Epidermal melanocyte (primary cell): ENCODE results near the gene ZNF718.
"Not testable (repeated sequence)": the region's sequence is repeated elsewhere in the genome, so short reads cannot be mapped to it uniquely, and the experiment has no call there.

Experiments
- DNase-seq: peaks from one replicate; pipeline ENCODE4 v3.0.0; 2011; ENCODE audit warnings: low spot score; ENCODE audit not compliant: insufficient read length

ZNF718 gene

DNA sequence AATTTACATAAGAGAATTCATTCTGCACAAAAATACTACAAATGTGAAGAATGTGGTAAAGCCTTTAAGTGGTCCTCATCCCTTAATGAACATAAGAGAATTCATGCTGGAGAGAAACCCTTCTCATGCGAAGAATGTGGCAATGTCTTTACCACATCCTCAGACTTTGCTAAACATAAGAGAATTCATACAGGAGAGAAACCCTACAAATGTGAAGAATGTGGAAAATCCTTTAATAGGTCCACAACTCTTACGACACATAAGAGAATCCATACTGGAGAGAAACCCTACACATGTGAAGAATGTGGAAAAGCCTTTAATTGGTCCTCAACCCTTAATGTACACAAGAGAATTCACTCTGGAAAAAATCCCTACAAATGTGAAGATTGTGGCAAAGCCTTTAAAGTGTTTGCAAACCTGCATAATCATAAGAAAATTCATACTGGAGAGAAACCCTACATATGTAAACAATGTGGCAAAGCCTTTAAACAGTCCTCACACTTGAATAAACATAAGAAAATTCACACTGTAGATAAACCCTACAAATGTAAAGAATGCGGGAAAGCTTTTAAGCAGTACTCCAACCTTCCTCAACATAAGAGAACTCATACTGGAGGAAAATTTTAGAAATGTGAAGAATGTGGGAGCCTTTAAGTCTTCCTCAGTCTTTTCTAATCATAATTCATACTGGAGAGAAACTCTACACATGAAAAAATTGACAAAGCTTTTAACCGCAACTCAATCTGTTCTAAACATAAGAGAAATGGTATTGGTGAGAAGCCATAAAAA is 37.4 kb downstream of the ZNF718 start:
- DNase-seq: no peak

DNA sequence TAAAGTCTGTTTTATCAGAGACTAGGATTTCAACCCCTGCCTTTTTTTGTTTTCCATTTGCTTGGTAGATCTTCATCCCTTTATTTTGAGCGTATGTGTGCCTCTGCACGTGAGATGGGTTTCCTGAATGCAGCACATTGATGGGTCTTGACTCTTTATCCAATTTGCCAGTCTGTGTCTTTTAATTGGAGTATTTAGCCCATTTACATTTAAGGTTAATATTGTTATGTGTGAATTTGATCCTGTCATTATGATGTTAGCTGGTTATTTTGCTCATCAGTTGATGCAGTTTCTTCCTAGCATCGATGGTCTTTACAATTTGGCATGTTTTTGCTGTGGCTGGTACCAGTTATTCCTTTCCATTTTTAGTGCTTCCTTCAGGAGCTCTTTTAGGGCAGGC is 45.3 kb downstream of the ZNF718 start:
- DNase-seq: not testable (repeated sequence)

DNA sequence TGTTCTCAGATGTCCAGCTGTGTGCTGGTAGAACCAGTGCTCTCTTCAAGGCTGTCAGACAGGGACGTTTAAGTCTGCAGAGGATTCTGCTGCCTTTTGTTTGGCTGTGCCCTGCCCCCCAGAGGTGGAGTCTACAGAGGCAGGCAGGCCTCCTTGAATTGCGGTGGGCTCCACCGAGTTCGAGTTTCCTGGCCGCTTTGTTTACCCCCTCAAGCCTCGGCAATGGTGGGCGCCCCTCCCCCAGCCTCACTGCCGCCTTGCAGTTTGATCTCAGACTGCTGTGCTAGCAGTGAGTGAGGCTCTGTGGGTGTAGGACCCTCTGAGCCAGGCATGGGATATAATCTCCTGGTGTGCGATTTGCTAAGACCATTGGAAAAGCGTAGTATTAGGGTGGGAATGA is 47.0 kb downstream of the ZNF718 start:
- not testable (repeated sequence) for DNase-seq

DNA sequence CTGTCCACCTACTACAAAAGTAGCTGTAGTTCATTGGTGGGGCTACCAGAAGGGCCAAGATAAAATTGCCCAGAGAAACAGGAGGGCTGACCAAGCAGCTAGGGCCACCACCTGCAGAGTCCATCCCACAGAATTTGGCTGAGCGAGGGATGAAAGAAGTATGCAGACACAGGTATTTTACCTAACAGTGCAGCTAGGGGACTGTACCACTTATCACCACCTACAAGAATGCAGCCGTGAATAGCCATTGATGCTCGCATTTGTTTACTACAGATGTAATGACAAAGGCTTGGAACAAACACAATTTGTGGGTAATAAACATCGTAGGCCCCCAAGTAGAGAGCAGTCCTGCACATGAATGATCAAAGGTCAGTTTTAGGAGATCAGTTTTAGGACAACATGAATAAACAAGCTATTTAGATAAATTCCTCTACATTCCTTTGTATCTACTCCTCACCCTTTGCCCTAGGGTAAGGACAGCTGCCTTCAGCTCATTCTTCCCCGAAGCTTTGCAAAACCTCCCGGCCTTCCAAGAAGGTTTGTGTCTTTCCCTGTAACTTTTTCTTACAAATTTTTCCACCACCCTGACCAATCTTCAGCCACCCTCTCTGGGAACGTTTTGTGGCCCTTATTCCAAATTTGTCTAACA is 49.5 kb downstream of the ZNF718 start:
- no peak for DNase-seq

DNA sequence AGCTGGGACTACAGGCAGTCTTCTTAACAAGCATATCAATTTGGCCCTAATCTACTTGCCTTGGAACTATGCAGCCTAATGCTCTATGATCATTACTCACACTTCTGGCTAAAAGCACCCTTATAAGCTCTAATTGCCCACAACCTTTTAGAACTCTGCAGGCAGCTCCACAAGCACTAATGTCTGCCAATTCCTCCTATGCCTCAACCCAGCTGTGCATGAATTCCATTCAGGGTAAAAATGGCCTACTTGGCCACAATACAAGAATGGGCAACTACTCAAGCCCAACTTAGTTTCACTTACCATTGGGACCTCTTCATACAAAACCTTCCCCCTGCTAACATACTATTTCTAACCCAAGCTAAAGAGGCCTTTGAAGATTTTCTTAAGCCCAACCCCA is 51.7 kb downstream of the ZNF718 start:
- no peak for DNase-seq

DNA sequence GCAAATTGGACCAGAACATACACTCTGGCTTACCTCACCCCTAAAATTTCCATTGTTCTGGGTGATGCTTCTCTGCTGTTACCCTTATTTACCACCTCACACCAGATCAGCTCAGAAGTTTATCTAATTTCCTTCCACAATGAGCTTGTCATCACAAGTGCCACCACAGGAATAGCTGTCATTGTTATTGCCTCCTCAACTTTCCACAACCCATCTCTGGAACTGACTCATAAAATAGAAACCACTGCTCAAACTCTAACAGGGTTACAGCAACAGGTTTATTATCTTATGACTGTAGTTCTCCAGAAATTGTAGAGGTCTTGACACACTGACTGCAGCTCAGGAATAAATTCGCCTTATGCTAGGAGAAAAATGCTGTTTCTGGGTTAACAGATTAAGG is 52.7 kb downstream of the ZNF718 start:
- no peak for DNase-seq

DNA sequence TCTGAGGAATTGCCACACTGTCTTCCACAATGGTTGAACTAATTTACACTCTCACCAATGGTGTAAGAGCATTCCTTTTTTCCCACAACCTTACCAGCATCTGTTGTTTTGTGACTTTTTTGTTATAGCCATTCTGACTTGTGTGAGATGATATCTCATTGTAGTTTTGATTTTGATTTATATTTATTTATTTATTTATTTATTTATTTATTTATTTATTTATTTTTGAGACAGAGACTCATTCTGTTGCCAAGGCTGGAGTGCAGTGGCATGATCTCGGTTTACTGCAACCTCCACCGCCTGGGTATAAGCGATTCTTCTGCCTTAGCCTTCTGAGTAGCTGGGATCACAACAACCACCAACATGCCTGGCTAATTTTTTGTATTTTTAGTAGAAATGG is 57.9 kb downstream of the ZNF718 start:
- not testable (repeated sequence) for DNase-seq

DNA sequence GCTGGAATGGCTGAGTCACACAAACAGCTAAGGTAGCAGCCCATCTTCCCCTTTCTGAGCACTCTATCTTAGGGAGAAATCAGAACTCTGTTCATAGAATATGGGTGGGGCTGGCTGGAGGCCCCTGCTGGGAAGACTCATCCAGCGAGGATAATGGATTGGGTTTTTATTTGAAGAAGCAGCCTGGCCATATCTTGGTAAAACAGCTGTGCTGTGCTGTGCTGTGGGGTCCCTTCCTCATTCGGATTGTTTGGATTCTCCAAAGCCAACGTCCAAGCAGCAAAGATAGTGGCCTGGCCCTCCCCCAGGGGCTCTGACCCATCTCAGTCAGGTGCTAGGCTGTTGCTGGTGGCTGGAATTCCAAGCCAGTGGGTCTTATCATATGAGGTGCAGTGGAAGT is 63.8 kb downstream of the ZNF718 start:
- no peak for DNase-seq

DNA sequence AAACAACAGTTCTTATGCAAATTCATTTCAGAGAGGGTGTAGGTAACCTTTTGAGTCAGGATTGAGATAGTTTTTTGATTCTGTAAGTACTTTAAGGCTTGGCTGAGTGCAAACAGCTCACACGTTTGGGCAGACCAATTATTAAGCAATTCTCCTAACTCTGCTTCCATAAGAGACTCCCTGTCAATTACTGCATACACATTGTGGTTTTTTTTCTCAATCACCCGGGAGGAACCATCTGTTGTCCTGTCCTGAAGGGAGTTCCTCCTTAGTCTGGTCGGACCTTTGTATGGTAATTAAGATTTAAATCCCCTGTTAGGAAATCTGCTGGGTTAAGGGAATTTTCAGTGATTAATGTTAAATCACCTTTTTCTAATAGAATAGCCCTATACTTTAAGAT is 70.9 kb downstream of the ZNF718 start:
- not testable (repeated sequence) for DNase-seq

DNA sequence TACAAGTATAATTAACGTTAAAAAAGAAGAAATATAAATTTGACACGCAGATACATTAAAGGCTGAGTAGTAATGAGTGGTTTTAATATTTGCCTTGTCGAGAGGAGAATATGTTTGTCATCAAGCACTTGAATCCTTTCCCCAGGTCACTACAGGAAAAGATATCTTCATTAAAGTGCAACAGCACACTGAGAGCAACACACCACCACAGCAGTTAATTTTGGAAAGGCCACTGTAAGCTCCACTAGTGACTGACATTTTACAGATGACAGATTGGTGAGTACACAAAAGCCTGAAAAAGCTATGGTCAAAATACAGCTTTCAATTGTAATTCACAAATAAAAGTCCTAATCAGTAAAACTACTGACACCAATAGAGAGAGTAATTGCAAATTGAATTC is 76.6 kb downstream of the ZNF718 start:
- DNase-seq: no peak

DNA sequence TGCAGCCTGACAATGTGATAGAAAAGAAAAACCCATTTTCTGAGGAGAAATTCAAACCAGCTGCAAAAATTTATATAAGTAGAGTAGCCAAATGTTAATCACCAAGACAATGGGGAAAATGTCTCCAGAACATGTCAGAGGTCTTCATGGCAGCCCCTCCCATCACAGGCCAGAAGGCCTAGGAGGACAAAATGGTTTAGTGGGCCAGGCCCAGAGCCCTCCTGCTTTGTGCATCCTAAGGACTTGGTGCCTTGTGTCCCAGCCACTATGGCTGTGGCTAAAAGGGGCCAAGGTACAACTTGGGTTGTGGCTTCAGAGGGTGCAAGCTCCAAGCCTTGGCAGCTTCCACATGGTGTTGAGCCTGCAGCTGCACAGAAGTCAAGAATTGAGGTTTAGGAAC is 78.5 kb downstream of the ZNF718 start:
- DNase-seq: not testable (repeated sequence)

DNA sequence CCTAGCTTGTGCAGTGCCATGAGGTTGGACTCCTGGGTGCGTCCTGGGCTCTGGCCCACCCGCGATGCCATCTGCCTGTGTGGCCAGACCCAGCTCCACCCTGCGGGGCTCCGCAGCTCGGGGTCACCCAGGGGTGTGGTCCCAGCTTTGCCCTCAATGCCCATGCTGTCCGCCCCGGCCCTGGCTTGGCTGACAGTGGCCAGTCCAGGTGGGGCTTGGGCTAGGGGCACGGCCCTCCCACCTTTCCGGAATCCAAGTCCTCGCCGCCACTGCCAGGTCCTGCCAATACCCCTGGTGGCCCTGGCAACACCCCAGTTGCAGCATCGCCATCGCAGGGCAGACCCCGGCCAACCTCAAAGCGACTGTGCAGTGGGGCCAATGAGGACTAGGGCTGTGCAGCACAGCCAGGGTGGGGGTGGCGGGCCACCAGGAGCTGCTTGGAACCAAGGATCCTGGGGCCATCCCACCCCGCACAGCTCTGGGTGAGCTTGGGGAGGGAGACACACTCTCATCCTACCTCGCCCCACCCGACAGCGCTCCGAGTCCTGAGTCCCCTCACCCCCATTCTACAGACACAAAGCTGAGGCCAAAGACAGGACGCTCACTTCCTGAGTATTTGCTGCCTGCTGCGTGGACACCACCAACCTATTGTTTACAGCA is 80.9 kb downstream of the ZNF718 start:
- no peak for DNase-seq

DNA sequence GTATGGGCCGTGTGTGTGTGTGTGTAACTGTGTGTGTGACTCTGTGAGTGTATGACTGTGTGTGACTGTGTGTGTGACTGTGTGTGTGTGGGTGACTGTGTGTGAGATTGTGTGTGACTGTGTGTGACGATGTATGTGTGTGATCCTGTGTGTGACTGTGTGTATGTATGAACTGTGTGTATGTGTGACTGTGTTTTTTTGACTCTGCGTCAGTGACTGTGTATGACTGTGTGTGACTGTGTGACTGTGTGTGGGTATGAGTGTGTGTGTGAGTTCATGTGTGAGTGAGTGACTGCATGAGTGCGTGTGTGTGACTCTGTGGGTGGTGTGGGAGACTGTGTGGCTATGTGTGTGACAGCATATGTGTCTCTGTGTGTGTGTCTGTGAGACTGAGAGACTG is 81.8 kb downstream of the ZNF718 start:
- no peak for DNase-seq

DNA sequence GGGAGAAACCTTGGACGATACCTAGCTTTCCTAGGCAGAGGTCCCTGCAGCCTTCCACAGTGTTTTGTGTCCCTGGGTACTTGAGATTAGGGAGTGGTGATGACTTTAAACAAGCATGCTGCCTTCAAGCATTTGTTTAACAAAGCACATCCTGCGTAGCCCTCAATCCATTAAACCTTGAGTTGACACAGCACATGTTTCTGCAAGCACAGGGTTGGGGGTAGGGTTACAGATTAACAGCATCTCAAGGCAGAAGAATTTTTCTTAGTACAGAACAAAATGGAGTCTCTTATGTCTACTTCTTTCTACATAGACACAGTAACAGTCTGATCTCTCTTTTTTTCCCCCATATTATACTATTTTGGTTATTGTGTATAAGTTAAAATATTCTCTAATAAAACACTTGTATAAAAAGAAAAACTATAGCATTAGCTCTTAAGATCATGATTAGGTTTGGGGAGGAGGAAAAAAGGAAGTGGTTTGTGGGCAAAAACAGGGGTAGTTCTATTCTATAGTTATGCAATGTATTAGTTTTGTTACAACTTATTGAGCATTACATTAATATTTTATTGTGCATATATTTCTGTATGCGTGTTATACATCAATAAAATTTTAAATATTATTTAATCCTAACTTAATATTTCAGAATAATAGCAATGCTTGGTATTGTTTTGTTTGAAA is 84.3 kb downstream of the ZNF718 start:
- DNase-seq: not testable (repeated sequence)

DNA sequence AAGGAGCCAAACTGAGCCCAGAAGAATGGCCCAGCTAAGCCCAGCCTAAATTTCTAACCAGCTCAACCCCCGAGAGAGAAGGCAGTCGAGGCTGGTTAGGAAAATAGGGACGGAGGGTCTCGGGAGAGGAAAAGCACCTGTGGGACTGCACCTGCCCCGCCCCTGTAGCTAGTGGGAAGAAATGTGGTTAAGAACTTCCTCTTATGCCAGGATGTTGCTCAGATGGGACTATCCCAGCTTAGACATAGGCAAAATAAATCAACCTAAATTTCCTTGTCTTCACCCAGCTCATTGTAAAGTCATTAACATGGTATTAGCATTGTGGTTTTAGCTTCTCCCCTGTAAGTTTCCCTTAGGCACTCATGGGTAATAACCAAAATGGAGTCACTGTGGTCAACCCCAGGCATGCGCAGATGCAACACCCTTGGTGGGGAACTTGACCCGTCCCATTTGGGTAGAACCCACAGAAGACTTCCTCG is 86.8 kb downstream of the ZNF718 start:
- DNase-seq: no peak

DNA sequence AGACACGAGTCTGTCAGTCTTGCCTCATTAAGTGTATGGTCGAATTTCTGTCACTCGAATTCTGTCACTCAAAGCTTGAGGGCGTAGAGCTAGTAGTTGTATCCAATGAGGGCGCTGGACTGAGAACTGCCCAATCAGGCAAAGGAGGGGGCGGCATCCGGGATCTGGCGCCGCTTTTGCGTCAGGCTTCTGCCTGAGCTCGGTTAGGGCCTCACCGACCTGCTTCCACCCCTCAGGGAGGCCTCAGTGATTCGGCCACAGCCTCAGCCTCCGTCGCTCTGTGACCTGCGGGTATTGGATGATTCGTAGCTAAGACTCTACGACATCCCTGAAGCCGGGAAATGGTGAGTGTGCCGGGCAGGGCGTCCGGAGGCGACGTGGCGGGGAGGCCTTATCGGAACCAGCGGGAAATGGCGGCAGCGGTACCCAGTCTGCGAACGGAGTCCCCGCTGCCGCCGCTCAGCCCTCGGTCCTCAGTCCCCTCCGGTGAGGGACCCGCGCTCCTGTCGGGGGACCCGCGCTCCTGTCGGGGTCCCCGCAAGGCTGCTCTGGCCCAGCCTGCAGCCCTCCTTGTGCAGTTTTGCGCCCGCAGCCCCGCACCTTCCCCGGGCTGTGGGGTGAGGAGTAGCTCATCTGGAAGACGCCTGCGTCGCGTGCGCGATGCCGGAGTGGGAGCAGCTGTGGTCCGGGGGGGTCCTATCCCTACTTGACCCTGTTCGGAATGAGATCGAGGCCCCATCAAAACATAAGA is 88.3 kb downstream of the ZNF718 start:
- DNase-seq: peak; percentile 28

DNA sequence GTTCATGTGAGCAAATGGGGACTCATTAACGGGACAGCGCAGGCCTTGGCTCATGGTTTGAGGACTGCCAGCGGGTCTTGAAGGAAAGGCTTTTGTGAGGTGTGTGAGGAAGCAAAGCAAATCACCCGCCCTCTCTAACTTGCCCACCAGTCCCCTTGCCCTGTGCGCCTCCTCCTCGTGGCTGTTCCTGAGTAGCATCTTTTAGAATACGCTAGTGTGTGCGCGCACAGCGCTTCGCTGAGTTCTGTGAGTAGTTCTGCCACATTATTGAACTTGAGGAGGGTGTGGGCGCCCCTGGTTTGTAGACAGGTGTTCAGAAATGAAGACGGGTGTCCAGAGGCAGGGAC is 88.9 kb downstream of the ZNF718 start:
- not testable (repeated sequence) for DNase-seq
